Fibroblast of lung (primary cell): Measurements from ENCODE around the gene GRAMD4. TPM values are rescaled to one million over a fixed set of nuclear protein-coding genes. Genes with fewer than 3 reads are reported as not detected.

ENCODE experiments used
- DNase-seq, 2 donors: peaks; one replicate each; pipeline versions ENCODE4 v3.0.0 to v3.0.0-alpha.2; 2010; ENCODE audit warnings: low read depth in 2 of 2
- H2AFZ ChIP-seq: 2 replicates; pipeline ENCODE4 v1.5.1; 2012; ENCODE audit warnings: low read length, control low read depth, inconsistent platforms
- H3K27ac ChIP-seq: 2 replicates; pipeline ENCODE4 v1.5.1; 2011; ENCODE audit warnings: low read length, control low read depth; ENCODE audit not compliant: insufficient read depth
- H3K27me3 ChIP-seq: 2 replicates; pipeline ENCODE4 v1.5.1; 2011; ENCODE audit warnings: mild to moderate bottlenecking, low read length; ENCODE audit not compliant: control insufficient read depth, insufficient read depth
- H3K36me3 ChIP-seq: 2 replicates; pipeline ENCODE4 v1.5.1; 2011; ENCODE audit warnings: low read length; ENCODE audit not compliant: control insufficient read depth, insufficient read depth
- H3K4me1 ChIP-seq: 2 replicates; pipeline ENCODE4 v1.5.1; 2011; ENCODE audit warnings: low read length; ENCODE audit not compliant: control insufficient read depth, insufficient read depth; ENCODE audit errors: extremely low read depth
- H3K4me2 ChIP-seq: 2 replicates; pipeline ENCODE4 v1.5.1; 2011; ENCODE audit warnings: low read length, control low read depth; ENCODE audit not compliant: insufficient read depth; ENCODE audit errors: extremely low read depth
- H3K4me3 ChIP-seq, 4 experiments: fragments of 200-600 bp in 1 of 4; sonication (generic) in 1 of 4; replicated peaks in 1 of 4; 2 replicates each; pipeline ENCODE4 v1.5.1; 2011 to 2016; ENCODE audit warnings: low read length in 4 of 4, low read depth in 3 of 4, mild to moderate bottlenecking in 3 of 4, control low read depth in 2 of 4, inconsistent platforms in 1 of 4, mixed read lengths in 1 of 4; ENCODE audit not compliant: insufficient read depth in 1 of 4; ENCODE audit errors: control extremely low read depth in 1 of 4
- H3K79me2 ChIP-seq: 2 replicates; pipeline ENCODE4 v1.5.1; 2012; ENCODE audit warnings: mild to moderate bottlenecking, low read length, inconsistent platforms; ENCODE audit not compliant: control insufficient read depth, insufficient read depth
- H3K9ac ChIP-seq: 2 replicates; pipeline ENCODE4 v1.5.1; 2011; ENCODE audit warnings: mild to moderate bottlenecking, low read length, control low read depth; ENCODE audit not compliant: insufficient read depth
- H3K9me3 ChIP-seq: 2 replicates; pipeline ENCODE4 v1.5.1; 2012; ENCODE audit warnings: low read depth, low read length; ENCODE audit not compliant: control insufficient read depth, insufficient read depth
- H4K20me1 ChIP-seq: 2 replicates; pipeline ENCODE4 v1.5.1; 2011; ENCODE audit warnings: low read length; ENCODE audit not compliant: control insufficient read depth, insufficient read depth; ENCODE audit errors: extremely low read depth
- EZH2 ChIP-seq: IDR thresholded peaks from 2 replicates; pipeline ENCODE4 v1.5.1; 2012; ENCODE audit warnings: low read length, control low read depth, mild to moderate bottlenecking; ENCODE audit errors: missing control alignments
- polyA plus RNA-seq, 2 donors: library from polyadenylated mRNA; depleted of rRNA in 1 of 2; stranded (reverse) in 1 of 2; unstranded in 1 of 2; fragments of >200 nt; gene quantifications; 2 replicates each; pipeline ENCODE4 v1.2.1, GENCODE V29; 2011 to 2012; ENCODE audit warnings: missing spikeins in 1 of 2
- total RNA-seq: library from RNA; depleted of rRNA; stranded (reverse); fragments of >200 nt; gene quantifications from 2 replicates; pipeline ENCODE4 v1.2.1, GENCODE V29; 2014
- TF ChIP-seq, protein P1 (sequence below), 2 donors: IDR thresholded peaks in 1 of 2; conservative IDR thresholded peaks in 1 of 2; 1 replicate in 1 of 2; 2 replicates in 1 of 2; pipeline ENCODE4 v1.5.1; 2011 to 2012; ENCODE audit warnings: low read length in 2 of 2, control low read depth in 1 of 2, inconsistent platforms in 1 of 2, low read depth in 1 of 2, mild to moderate bottlenecking in 1 of 2

Gene GRAMD4
- total and polyA plus RNA-seq, 2 donors (not counting 1 experiment from before 2014, with no cell fraction given), result 7.5 to 37.3 TPM

DNA sequence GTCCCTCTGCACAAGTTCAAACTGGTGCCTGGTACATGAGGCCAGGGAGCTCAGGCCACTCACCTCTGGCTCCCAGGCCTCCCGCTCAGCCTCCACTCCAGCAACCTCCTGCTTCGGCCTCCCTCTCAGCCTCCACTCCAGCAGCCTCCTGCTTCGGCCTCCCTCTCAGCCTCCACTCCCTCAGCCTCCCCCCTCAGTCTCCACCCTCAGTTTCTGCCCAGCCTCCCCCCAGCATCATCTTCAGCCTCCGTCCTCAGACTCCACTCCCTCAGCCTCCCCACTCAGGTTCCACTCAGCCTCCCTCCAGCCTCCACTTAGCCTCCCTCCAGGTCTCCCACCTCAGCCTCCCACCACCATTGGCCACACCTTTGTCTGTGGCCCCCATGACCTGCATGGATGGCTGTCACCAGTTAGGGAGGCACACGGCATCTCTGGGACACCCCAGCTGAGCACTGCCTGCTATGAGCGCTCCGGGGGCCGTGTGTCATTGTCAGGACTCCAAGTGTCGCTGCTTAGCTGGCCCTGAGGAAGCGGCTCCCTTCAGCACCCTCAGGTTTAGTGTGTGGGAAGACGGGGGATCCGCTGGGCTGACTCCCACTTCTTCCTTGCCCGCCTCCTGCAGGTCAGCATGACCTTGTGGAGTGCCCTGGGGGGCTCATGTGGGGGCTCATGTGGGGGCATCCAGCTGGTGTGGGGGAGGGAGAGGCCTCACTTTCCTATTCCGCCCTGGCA, 39.0 kb downstream of the GRAMD4 start:
- no peaks in the 10 kb centered on the region for H3K79me2 ChIP-seq
- no peak for DNase-seq
- no peaks in the 10 kb centered on the region for H3K27me3 ChIP-seq
- H3K36me3 ChIP-seq, result no peaks in the 10 kb centered on the region
- no peaks in the 10 kb centered on the region for H3K4me1 ChIP-seq
- TF ChIP-seq, protein P1, sequence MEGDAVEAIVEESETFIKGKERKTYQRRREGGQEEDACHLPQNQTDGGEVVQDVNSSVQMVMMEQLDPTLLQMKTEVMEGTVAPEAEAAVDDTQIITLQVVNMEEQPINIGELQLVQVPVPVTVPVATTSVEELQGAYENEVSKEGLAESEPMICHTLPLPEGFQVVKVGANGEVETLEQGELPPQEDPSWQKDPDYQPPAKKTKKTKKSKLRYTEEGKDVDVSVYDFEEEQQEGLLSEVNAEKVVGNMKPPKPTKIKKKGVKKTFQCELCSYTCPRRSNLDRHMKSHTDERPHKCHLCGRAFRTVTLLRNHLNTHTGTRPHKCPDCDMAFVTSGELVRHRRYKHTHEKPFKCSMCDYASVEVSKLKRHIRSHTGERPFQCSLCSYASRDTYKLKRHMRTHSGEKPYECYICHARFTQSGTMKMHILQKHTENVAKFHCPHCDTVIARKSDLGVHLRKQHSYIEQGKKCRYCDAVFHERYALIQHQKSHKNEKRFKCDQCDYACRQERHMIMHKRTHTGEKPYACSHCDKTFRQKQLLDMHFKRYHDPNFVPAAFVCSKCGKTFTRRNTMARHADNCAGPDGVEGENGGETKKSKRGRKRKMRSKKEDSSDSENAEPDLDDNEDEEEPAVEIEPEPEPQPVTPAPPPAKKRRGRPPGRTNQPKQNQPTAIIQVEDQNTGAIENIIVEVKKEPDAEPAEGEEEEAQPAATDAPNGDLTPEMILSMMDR (conservative IDR thresholded peaks at IDR 0.05 in 1 of 2, IDR thresholded peaks at IDR 0.05 in 1 of 2; ENCODE audit: low read depth in 1 of 2, low read length in 2 of 2), result no peak
- TF ChIP-seq EZH2, result no peak
- no peaks in the 10 kb centered on the region for H4K20me1 ChIP-seq
- no peak overlapping the region for H2AFZ ChIP-seq
- no peaks in the 10 kb centered on the region for H3K9me3 ChIP-seq
- no peak overlapping the region for H3K4me3 ChIP-seq
- H3K9ac ChIP-seq, result no peak overlapping the region
- no peak overlapping the region for H3K27ac ChIP-seq
- no peak overlapping the region for H3K4me2 ChIP-seq

DNA sequence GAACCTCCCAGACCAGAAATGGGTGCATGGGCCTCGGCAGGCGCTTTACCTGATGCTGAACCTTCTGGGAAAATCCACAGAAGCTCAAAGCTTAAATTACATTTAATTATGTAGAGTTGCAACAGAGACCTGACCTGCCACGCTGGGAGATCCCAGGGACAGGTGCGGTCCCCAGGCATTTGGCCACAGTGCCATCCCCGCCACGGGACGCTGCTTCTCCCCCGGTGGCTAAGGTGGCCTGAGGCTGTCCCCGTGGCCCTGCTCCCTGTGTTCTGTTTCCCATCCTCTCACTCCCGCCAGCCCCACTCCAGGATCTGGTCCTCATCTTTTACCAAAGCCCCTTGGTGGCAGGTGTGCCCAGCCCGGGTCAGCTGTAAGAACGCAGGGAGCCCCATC, 39.6 kb downstream of the GRAMD4 start:
- Histone ChIP-seq H3K9ac (no peak overlapping the region), H4K20me1 (no peaks in the 10 kb centered on the region), H3K9me3 (no peaks in the 10 kb centered on the region), H3K27me3 (no peaks in the 10 kb centered on the region), H3K4me3 (no peak overlapping the region), H3K27ac (no peak overlapping the region), H3K36me3 (no peaks in the 10 kb centered on the region), H3K4me1 (no peaks in the 10 kb centered on the region), H2AFZ (no peak overlapping the region), H3K4me2 (no peak overlapping the region), H3K79me2 (no peaks in the 10 kb centered on the region)
- no peak for DNase-seq
- TF ChIP-seq, protein P1 (conservative IDR thresholded peaks at IDR 0.05 in 1 of 2, IDR thresholded peaks at IDR 0.05 in 1 of 2; ENCODE audit: low read depth in 1 of 2, low read length in 2 of 2), result no peak
- no peak for TF ChIP-seq EZH2

DNA sequence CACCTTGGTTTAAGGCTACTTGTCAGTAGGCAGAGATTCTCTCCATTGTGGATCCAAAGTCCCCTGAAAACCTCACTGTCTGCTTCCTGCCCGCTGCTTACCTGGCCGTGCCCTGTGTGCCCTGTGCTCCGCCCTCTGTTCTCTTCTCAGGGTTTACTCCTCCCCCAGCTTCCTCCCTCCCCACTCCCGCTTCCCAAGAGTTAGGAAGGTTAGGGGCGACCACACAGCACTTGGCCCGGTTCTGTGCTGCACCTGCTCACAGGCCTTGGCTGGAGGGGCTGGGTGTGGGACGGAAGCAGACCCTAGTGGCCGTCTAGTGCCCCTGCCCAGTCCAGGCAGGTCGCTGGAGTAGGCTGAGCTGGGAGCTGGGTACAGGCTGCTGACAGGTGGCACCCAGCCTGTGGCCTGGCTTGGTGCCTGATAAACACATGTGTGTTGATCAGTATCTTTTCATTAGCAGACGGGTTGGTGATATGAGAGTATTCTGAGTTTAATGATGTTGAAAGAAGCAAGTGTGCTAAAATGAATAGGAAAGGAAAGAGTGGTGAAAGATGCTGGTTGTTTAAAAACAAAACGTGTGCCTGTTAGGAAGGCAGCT, 40.5 kb downstream of the GRAMD4 start:
- Histone ChIP-seq H3K4me3 (no peak overlapping the region), H2AFZ (no peak overlapping the region), H3K4me1 (no peaks in the 10 kb centered on the region), H3K9ac (no peak overlapping the region), H4K20me1 (no peaks in the 10 kb centered on the region), H3K4me2 (no peak overlapping the region), H3K27ac (no peak overlapping the region), H3K27me3 (no peaks in the 10 kb centered on the region), H3K9me3 (no peaks in the 10 kb centered on the region), H3K79me2 (no peaks in the 10 kb centered on the region), H3K36me3 (no peaks in the 10 kb centered on the region)
- TF ChIP-seq EZH2, result no peak
- TF ChIP-seq, protein P1 (conservative IDR thresholded peaks at IDR 0.05 in 1 of 2, IDR thresholded peaks at IDR 0.05 in 1 of 2; ENCODE audit: low read depth in 1 of 2, low read length in 2 of 2), result no peak
- DNase-seq, result no peak
